Spinal cord (tissue), 10 donors: ENCODE results near the gene OR10G4. TPM values are rescaled to one million over a fixed set of nuclear protein-coding genes. Genes with fewer than 3 reads are reported as not detected.

Source experiments
- DNase-seq, 6 donors: peaks; one replicate each; pipeline versions ENCODE4 v3.0.0 to v3.0.0-alpha.2; 2013 to 2015; ENCODE audit warnings: low spot score in 6 of 6, low read depth in 4 of 6
- H3K27ac ChIP-seq: one replicate; pipeline ENCODE4 v1.5.1; 2013; ENCODE audit warnings: low read depth, low read length, control low read depth
- H3K27me3 ChIP-seq: one replicate; pipeline ENCODE4 v1.6.1; 2013; ENCODE audit warnings: low read length; ENCODE audit not compliant: control insufficient read depth, insufficient read depth
- H3K36me3 ChIP-seq: one replicate; pipeline ENCODE4 v1.6.1; 2013; ENCODE audit warnings: low read length; ENCODE audit not compliant: control insufficient read depth, insufficient read depth
- H3K4me1 ChIP-seq: one replicate; pipeline ENCODE4 v1.6.1; 2013; ENCODE audit warnings: low read length; ENCODE audit not compliant: control insufficient read depth, insufficient read depth
- H3K4me3 ChIP-seq: one replicate; pipeline ENCODE4 v1.5.1; 2013; ENCODE audit warnings: low read depth, low read length, control low read depth
- H3K9me3 ChIP-seq: one replicate; pipeline ENCODE4 v1.6.1; 2013; ENCODE audit warnings: low read length; ENCODE audit not compliant: control insufficient read depth, insufficient read depth
- WGBS: methylation state at CpG from one replicate; pipeline ENCODE4 v1.1.5; 2013; ENCODE audit warnings: missing lambda C conversion rate; ENCODE audit not compliant: insufficient coverage; 5-methylcytosine and 5-hydroxymethylcytosine counted together
- polyA plus RNA-seq, 2 donors: library from polyadenylated mRNA; unstranded; fragments of 120-200 nt; gene quantifications; one replicate each; pipeline ENCODE4 v1.2.1, GENCODE V29; 2013; ENCODE audit not compliant: insufficient read length in 2 of 2
- total RNA-seq, 2 donors: library from RNA; depleted of rRNA in 1 of 2; stranded (reverse); fragments of 120-200 nt in 1 of 2; fragments of >200 nt in 1 of 2; gene quantifications; one replicate each; pipeline versions ENCODE4 v1.2.3 to v1.2.4, GENCODE V29; 2013 to 2014
- donor health status: healthy.

OR10G4 gene
- total and polyA plus RNA-seq, 4 donors = not detected

DNA sequence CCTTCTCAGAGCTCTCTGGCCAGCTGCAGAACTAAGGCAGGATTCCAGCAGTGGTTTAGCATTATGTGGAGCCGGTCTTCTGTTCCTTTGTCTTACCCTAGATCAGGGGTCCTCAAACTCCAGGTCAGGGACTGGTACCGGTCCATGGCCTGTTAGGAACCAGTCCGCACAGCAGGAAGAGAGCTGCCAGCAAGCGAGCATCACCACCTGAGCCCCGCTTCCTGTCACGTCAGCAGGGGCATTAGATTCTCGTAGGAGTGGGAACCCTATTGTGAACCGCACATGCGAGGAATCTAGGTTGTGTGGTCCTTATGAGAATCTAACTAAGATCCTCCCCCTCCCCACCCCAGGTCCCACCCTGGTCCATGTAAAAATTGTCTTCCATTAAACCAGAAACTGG lies 26.8 kb downstream of the OR10G4 start:
- Histone ChIP-seq H3K4me1 (no peaks in the 10 kb centered on the region), H3K27me3 (no peaks in the 10 kb centered on the region), H3K27ac (no peak overlapping the region), H3K4me3 (no peak overlapping the region), H3K9me3 (no peaks in the 10 kb centered on the region), H3K36me3 (no peaks in the 10 kb centered on the region)
- 83% methylated on average over 5 of the region's 9 CpGs for WGBS
- DNase-seq = no peak

DNA sequence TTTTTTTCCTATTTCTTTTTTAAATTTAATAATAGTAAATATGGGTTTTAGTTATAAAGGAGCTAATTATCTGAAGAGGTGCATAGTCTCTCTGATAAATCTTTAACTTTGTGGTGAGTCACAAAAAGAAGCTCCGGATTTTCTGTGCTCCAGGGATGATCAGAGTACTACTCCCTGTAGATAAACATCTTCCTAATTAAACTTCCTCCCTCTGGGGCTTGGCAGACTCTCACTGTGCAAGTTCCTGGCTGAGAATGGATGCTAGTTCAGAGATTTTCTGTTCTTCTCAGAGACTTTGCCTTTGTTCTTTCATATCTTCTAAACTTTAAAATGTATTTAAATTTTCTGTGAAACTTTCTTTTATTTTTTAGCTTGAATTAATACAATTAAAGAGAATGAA lies 28.5 kb downstream of the OR10G4 start, which contains the start of gene OR10G7:
Gene OR10G7, minus strand, starts transcription at position 72 of the 400 bp plus-strand sequence. CDS start 2,324 bp downstream, outside the sequence.
- WGBS = no CpG with 5 or more reads among the region's 1 CpG
- no peak within 1 kb of the TSS for H3K27ac ChIP-seq
- no peaks in the 10 kb centered on the region for H3K36me3 ChIP-seq
- no peak within 1 kb of the TSS for H3K4me3 ChIP-seq
- H3K27me3 ChIP-seq = no peaks in the 10 kb centered on the region
- no peaks in the 10 kb centered on the region for H3K4me1 ChIP-seq
- H3K9me3 ChIP-seq = no peaks in the 10 kb centered on the region
- peak in 1 of 6 donors; percentile 21 for DNase-seq

DNA sequence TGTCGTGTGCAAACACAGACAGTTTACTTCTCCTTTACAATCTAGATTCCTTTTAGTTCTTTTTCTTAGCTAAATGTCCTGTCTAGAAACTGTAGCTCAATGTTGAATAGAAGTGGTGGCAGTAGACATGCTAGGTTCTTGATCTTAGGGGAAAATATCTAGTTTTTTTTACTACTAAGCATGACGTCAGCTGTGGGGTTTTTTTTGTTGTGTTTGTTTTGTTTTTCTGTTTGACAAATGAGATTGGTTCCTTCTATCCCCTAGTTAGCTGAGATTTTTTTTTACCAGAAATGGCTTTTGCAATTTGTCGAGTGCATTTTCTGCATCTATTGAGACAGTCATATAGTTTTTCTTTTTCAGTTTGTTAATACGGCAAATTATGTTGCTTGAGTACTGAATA lies 30.6 kb downstream of the OR10G4 start:
- no peaks in the 10 kb centered on the region for H3K4me1 ChIP-seq
- H3K27ac ChIP-seq = no peak overlapping the region
- H3K9me3 ChIP-seq = no peaks in the 10 kb centered on the region
- DNase-seq = no peak
- no peaks in the 10 kb centered on the region for H3K27me3 ChIP-seq
- WGBS = no CpG with 5 or more reads among the region's 4 CpGs
- H3K4me3 ChIP-seq = no peak overlapping the region
- H3K36me3 ChIP-seq = no peaks in the 10 kb centered on the region

DNA sequence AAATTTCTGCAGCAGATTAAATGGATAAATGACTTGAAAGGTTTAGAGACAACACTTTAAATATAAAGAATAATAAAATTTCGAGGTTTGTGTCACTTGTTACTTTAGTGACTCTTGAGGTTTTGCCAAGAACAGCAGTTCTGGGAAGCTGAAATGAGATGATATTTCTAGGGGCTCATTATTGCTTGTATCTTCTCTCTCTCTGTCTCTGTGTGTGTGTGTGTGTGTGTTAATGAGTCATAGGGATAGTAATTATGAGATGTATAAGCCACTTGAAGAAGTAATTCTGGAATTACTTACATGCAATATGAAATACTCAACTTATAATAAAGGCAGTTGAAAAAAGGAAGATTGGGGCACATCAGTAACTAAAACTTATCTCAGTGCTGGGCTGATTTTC lies 38.0 kb downstream of the OR10G4 start:
- H3K4me3 ChIP-seq = no peak overlapping the region
- H3K27ac ChIP-seq = no peak overlapping the region
- no peaks in the 10 kb centered on the region for H3K27me3 ChIP-seq
- no CpG with 5 or more reads among the region's 1 CpG for WGBS
- H3K36me3 ChIP-seq = no peaks in the 10 kb centered on the region
- H3K4me1 ChIP-seq = no peaks in the 10 kb centered on the region
- peak in 1 of 6 donors; percentile 64 for DNase-seq
- no peaks in the 10 kb centered on the region for H3K9me3 ChIP-seq

DNA sequence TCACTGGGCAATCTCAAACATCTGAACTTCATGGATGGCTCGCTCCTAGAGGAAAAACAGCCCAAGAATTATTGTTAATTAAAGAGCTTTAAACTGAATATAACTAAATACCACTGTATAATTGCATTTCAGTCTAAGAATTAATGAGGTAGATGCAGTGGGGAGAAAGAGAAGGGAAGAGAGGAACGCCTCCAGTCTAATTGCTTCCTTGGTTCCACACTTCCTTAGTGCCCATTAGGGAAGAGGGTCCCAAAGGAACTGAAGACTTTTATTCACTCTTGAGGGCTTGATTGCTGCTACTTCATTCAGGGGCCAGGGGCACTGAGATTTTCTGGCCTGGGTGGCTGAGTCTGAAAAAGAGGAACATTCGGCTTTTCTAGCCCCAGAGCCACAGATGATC lies 40.2 kb downstream of the OR10G4 start:
- 83% methylated on average over 1 of the region's 3 CpGs for WGBS
- Histone ChIP-seq H3K9me3 (no peaks in the 10 kb centered on the region), H3K36me3 (no peaks in the 10 kb centered on the region)

More for the DNA sequence above, 40.2 kb downstream of the OR10G4 start:
- Histone ChIP-seq H3K27me3 (no peaks in the 10 kb centered on the region), H3K4me3 (no peak overlapping the region), H3K4me1 (no peaks in the 10 kb centered on the region), H3K27ac (no peak overlapping the region)
- peak in 1 of 6 donors; percentile 38 for DNase-seq

Other genes starting within 250 kb of the OR10G4 start
- gene OR6M1, start 206.6 kb upstream of the OR10G4 start, total RNA-seq = not detected
- not detected for gene OR6M1, start 206.6 kb upstream of the OR10G4 start, polyA plus RNA-seq
- gene TMEM225, start 127.3 kb upstream of the OR10G4 start, total RNA-seq = not detected
- not detected for gene TMEM225, start 127.3 kb upstream of the OR10G4 start, polyA plus RNA-seq
- under 1 TPM; 0.06 to 0.10 TPM for gene OR8D4, start 110.8 kb upstream of the OR10G4 start, total RNA-seq
- not detected for gene OR8D4, start 110.8 kb upstream of the OR10G4 start, polyA plus RNA-seq
- gene OR4D5, start 73.4 kb upstream of the OR10G4 start, total RNA-seq = not detected
- gene OR4D5, start 73.4 kb upstream of the OR10G4 start, polyA plus RNA-seq = not detected
- gene OR6T1, start 69.2 kb upstream of the OR10G4 start, total RNA-seq = not detected
- not detected for gene OR6T1, start 69.2 kb upstream of the OR10G4 start, polyA plus RNA-seq
- not detected for gene OR10S1, start 35.2 kb upstream of the OR10G4 start, total RNA-seq
- gene OR10S1, start 35.2 kb upstream of the OR10G4 start, polyA plus RNA-seq = not detected
- gene OR10G6, start 17.8 kb upstream of the OR10G4 start, total RNA-seq = not detected
- not detected for gene OR10G6, start 17.8 kb upstream of the OR10G4 start, polyA plus RNA-seq
- not detected for gene OR10G9, start 10.0 kb downstream of the OR10G4 start, total RNA-seq
- not detected for gene OR10G9, start 10.0 kb downstream of the OR10G4 start, polyA plus RNA-seq
- gene OR10G8, start 13.8 kb downstream of the OR10G4 start, total RNA-seq = not detected
- gene OR10G8, start 13.8 kb downstream of the OR10G4 start, polyA plus RNA-seq = not detected
- not detected for gene OR10G7, start 28.3 kb downstream of the OR10G4 start, total RNA-seq
- gene OR10G7, start 28.3 kb downstream of the OR10G4 start, polyA plus RNA-seq = not detected
- 10 to 100 TPM; 22.8 to 50.4 TPM for gene VWA5A, start 102.5 kb downstream of the OR10G4 start, total RNA-seq
- 10 to 100 TPM; 38.4 to 41.5 TPM for gene VWA5A, start 102.5 kb downstream of the OR10G4 start, polyA plus RNA-seq
- gene OR10D3, start 170.3 kb downstream of the OR10G4 start, total RNA-seq = not detected
- not detected for gene OR10D3, start 170.3 kb downstream of the OR10G4 start, polyA plus RNA-seq
- gene OR8G1, start 228.1 kb downstream of the OR10G4 start, total RNA-seq = not detected
- not detected for gene OR8G1, start 228.1 kb downstream of the OR10G4 start, polyA plus RNA-seq
- not detected for gene OR8G5, start 243.4 kb downstream of the OR10G4 start, total RNA-seq
- not detected for gene OR8G5, start 243.4 kb downstream of the OR10G4 start, polyA plus RNA-seq